Measurements from ENCODE around the gene DSG1. TPM values are rescaled to one million over a fixed set of nuclear protein-coding genes. Genes with fewer than 3 reads are reported as not detected.

Gene DSG1
- polyA plus RNA-seq, 3 donors = not detected

GRCh38 chr18:31297248-31297647 lies 20.7 kb upstream of the DSG1 start:
- no CpG with 5 or more reads among the region's 2 CpGs for WGBS (ENCODE audit: insufficient coverage)

GRCh38 chr18:31301201-31301655 lies 16.7 kb upstream of the DSG1 start:
- H4K20me1 ChIP-seq (ENCODE audit: insufficient read depth, low read length) = no peaks in the 10 kb centered on the region
- H3K9ac ChIP-seq (ENCODE audit: insufficient read depth, low read length, poor library complexity, severe bottlenecking) = no peak overlapping the region
- no peaks in the 10 kb centered on the region for H3K79me2 ChIP-seq (ENCODE audit: insufficient read depth, low read length)
- no peak for TF ChIP-seq CTCF (IDR thresholded peaks at IDR 0.05)
- H2AFZ ChIP-seq (ENCODE audit: insufficient read depth, low read depth, low read length, poor library complexity, severe bottlenecking) = no peak overlapping the region
- intact Hi-C loops (cut with micrococcal nuclease) = no loop called here
- peaks cover 0 to 3% (median 0%) of the 10 kb centered on the region in 7 donors for H3K9me3 Mint-ChIP-seq
- H3K36me3 Mint-ChIP-seq = no peaks in the 10 kb centered on the region
- DNase-seq = no peak
- no peak overlapping the region for H3K4me2 ChIP-seq (replicated peaks; ENCODE audit: extremely low read depth, low read length, poor library complexity, severe bottlenecking)
- no peaks in the 10 kb centered on the region for H3K4me1 Mint-ChIP-seq
- no peak overlapping the region for H3K27ac Mint-ChIP-seq
- no peak overlapping the region for H3K4me3 ChIP-seq (replicated peaks in 1 of 3; ENCODE audit: low read depth in 2 of 3, low read length in 3 of 3)
- no peak overlapping the region for H3K4me3 Mint-ChIP-seq
- no peaks in the 10 kb centered on the region for H3K9me3 ChIP-seq (replicated peaks in 1 of 2; ENCODE audit: control insufficient read depth in 1 of 2, insufficient read depth in 1 of 2, low read length in 2 of 2)
- no peaks in the 10 kb centered on the region for H3K27me3 ChIP-seq (ENCODE audit: control insufficient read depth in 2 of 2, insufficient read depth in 2 of 2, low read length in 2 of 2)
- no peaks in the 10 kb centered on the region for H3K36me3 ChIP-seq (replicated peaks in 1 of 2; ENCODE audit: control insufficient read depth in 1 of 2, insufficient read depth in 2 of 2, low read length in 2 of 2)
- H3K4me1 ChIP-seq (ENCODE audit: control insufficient read depth in 1 of 2, insufficient read depth in 2 of 2, low read length in 2 of 2) = no peaks in the 10 kb centered on the region
- WGBS (ENCODE audit: insufficient coverage) = 75% methylated on average over 3 of the region's 3 CpGs
- no peak overlapping the region for H3K27ac ChIP-seq (ENCODE audit: low read depth in 1 of 2, low read length in 2 of 2)
- peaks cover 0 to 2% (median 0%) of the 10 kb centered on the region in 3 donors for H3K27me3 Mint-ChIP-seq (ENCODE audit: low read depth in 3 of 3)

More at GRCh38 chr18:31297248-31297647, 20.7 kb upstream of the DSG1 start:
- peaks cover 0 to 2% (median 2%) of the 10 kb centered on the region in 3 donors for H3K27me3 Mint-ChIP-seq (ENCODE audit: low read depth in 3 of 3)
- H3K4me2 ChIP-seq (replicated peaks; ENCODE audit: extremely low read depth, low read length, poor library complexity, severe bottlenecking) = no peak overlapping the region
- H3K9me3 Mint-ChIP-seq = peaks cover 0 to 10% (median 4%) of the 10 kb centered on the region in 7 donors
- intact Hi-C loops (cut with micrococcal nuclease) = no loop called here
- no peak overlapping the region for H3K4me3 ChIP-seq (replicated peaks in 1 of 3; ENCODE audit: low read depth in 2 of 3, low read length in 3 of 3)
- H3K79me2 ChIP-seq (ENCODE audit: insufficient read depth, low read length) = no peaks in the 10 kb centered on the region
- no peaks in the 10 kb centered on the region for H3K36me3 ChIP-seq (replicated peaks in 1 of 2; ENCODE audit: control insufficient read depth in 1 of 2, insufficient read depth in 2 of 2, low read length in 2 of 2)
- H3K4me3 Mint-ChIP-seq = no peak overlapping the region
- no peak overlapping the region for H2AFZ ChIP-seq (ENCODE audit: insufficient read depth, low read depth, low read length, poor library complexity, severe bottlenecking)
- DNase-seq = no peak
- no peak for TF ChIP-seq CTCF (IDR thresholded peaks at IDR 0.05)
- H3K4me1 ChIP-seq (ENCODE audit: control insufficient read depth in 1 of 2, insufficient read depth in 2 of 2, low read length in 2 of 2) = no peaks in the 10 kb centered on the region
- peaks cover 0 to 1% of the 10 kb centered on the region in 2 donors for H3K9me3 ChIP-seq (replicated peaks in 1 of 2; ENCODE audit: control insufficient read depth in 1 of 2, insufficient read depth in 1 of 2, low read length in 2 of 2)
- no peak overlapping the region for H3K9ac ChIP-seq (ENCODE audit: insufficient read depth, low read length, poor library complexity, severe bottlenecking)
- H3K27me3 ChIP-seq (ENCODE audit: control insufficient read depth in 2 of 2, insufficient read depth in 2 of 2, low read length in 2 of 2) = no peaks in the 10 kb centered on the region
- no peak overlapping the region for H3K27ac Mint-ChIP-seq
- H3K4me1 Mint-ChIP-seq = no peaks in the 10 kb centered on the region
- H3K36me3 Mint-ChIP-seq = no peaks in the 10 kb centered on the region
- H3K27ac ChIP-seq (ENCODE audit: low read depth in 1 of 2, low read length in 2 of 2) = no peak overlapping the region
- no peaks in the 10 kb centered on the region for H4K20me1 ChIP-seq (ENCODE audit: insufficient read depth, low read length)

Measured in CD14-positive monocyte (primary cell).